ENCODE data around the gene FBXL17.

Gene FBXL17

GRCh38 chr5:107887166-107887943, 494.5 kb downstream of the FBXL17 start:
- no peak for DNase-seq

GRCh38 chr5:107885601-107886000, 496.3 kb downstream of the FBXL17 start:
- DNase-seq = no peak

GRCh38 chr5:107884871-107885270, 497.0 kb downstream of the FBXL17 start:
- DNase-seq = no peak

- DNase-seq = no peak
Measured at GRCh38 chr5:107878661-107879060, 503.2 kb downstream of the FBXL17 start.

GRCh38 chr5:107876906-107877305, 505.0 kb downstream of the FBXL17 start:
- no peak for DNase-seq

- DNase-seq = no peak
Measured at GRCh38 chr5:107876261-107876660, 505.6 kb downstream of the FBXL17 start.

- no peak for DNase-seq
Measured at GRCh38 chr5:107875833-107876232, 506.1 kb downstream of the FBXL17 start.

- no peak for DNase-seq
Measured at GRCh38 chr5:107874795-107875194, 507.1 kb downstream of the FBXL17 start.

- DNase-seq = no peak
Measured at GRCh38 chr5:107873877-107874276, 508.0 kb downstream of the FBXL17 start.

GRCh38 chr5:107871023-107871422, 510.9 kb downstream of the FBXL17 start:
- no peak for DNase-seq

GRCh38 chr5:107869438-107870115, 512.3 kb downstream of the FBXL17 start:
- no peak for DNase-seq

- no peak for DNase-seq
Measured at GRCh38 chr5:107868650-107869409, 513.1 kb downstream of the FBXL17 start.

GRCh38 chr5:107867266-107867665, 514.6 kb downstream of the FBXL17 start:
- no peak for DNase-seq

- no peak for DNase-seq
Measured at GRCh38 chr5:107864793-107865192, 517.1 kb downstream of the FBXL17 start.

- DNase-seq = no peak
Measured at GRCh38 chr5:107863125-107863524, 518.8 kb downstream of the FBXL17 start.

- no peak for DNase-seq
Measured at GRCh38 chr5:107861565-107861964, 520.3 kb downstream of the FBXL17 start.

- DNase-seq = no peak
Measured at GRCh38 chr5:107860044-107860443, 521.9 kb downstream of the FBXL17 start.

- DNase-seq = no peak
Measured at GRCh38 chr5:107858788-107859187, 523.1 kb downstream of the FBXL17 start.

GRCh38 chr5:107858324-107858723, 523.6 kb downstream of the FBXL17 start:
- no peak for DNase-seq

- no peak for DNase-seq
Measured at GRCh38 chr5:107857785-107858184, 524.1 kb downstream of the FBXL17 start.

GRCh38 chr5:107855171-107855570, 526.7 kb downstream of the FBXL17 start:
- no peak for DNase-seq

GRCh38 chr5:107853696-107854095, 528.2 kb downstream of the FBXL17 start:
- no peak for DNase-seq

GRCh38 chr5:107853031-107853430, 528.9 kb downstream of the FBXL17 start:
- DNase-seq = no peak

- DNase-seq = no peak
Measured at GRCh38 chr5:107849118-107849517, 532.8 kb downstream of the FBXL17 start.

Data from NCI-H526 treated with DMSO at 0.1 percent for 48 hours (cell line).